NOMO-1 (cell line): ENCODE measurements around the gene ERFE.
A peak's percentile ranks its signal among the peaks of the same experiment; 100 is the strongest.
"Not testable (repeated sequence)": the region's sequence is repeated elsewhere in the genome, so short reads cannot be mapped to it uniquely, and the experiment has no call there.

Source experiments
- DNase-seq, 2 experiments: peaks; one replicate each; lab custom pipeline; 2025; ENCODE audit not compliant: unreplicated experiment in 2 of 2; lab: John Stamatoyannopoulos, UW

Gene ERFE, protein sequence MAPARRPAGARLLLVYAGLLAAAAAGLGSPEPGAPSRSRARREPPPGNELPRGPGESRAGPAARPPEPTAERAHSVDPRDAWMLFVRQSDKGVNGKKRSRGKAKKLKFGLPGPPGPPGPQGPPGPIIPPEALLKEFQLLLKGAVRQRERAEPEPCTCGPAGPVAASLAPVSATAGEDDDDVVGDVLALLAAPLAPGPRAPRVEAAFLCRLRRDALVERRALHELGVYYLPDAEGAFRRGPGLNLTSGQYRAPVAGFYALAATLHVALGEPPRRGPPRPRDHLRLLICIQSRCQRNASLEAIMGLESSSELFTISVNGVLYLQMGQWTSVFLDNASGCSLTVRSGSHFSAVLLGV

GRCh38 chr2:238158509-238159070, at the start of gene ERFE:
ERFE (plus strand) TSS chr2:238158970; CDS start chr2:238159008, 38 bp downstream.
- DNase-seq, result peak; percentile 14 to 48

DNA sequence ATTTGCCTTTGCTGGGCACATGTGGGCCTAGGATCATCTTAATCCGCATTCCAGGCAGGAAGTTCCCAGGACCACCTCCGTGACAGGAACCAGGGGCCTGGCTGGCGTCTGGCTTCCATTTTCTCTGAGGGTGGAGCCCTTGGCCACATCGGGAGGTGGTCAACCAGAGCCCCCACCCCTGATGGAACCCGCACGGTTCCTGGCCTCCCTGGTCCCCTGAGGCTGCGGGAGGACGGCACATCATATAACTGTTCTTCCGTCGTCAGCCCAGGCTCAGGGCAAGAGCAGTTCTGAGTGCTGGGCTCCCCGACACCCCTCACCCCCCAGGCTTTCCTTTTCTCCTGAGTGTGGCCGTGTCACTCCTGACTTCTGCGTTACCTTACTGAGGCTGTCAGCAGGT, 45.2 kb upstream of the ERFE start:
- DNase-seq, result no peak

- no peak for DNase-seq
Observed at GRCh38 chr2:238114331-238114841, 44.4 kb upstream of the ERFE start.

DNA sequence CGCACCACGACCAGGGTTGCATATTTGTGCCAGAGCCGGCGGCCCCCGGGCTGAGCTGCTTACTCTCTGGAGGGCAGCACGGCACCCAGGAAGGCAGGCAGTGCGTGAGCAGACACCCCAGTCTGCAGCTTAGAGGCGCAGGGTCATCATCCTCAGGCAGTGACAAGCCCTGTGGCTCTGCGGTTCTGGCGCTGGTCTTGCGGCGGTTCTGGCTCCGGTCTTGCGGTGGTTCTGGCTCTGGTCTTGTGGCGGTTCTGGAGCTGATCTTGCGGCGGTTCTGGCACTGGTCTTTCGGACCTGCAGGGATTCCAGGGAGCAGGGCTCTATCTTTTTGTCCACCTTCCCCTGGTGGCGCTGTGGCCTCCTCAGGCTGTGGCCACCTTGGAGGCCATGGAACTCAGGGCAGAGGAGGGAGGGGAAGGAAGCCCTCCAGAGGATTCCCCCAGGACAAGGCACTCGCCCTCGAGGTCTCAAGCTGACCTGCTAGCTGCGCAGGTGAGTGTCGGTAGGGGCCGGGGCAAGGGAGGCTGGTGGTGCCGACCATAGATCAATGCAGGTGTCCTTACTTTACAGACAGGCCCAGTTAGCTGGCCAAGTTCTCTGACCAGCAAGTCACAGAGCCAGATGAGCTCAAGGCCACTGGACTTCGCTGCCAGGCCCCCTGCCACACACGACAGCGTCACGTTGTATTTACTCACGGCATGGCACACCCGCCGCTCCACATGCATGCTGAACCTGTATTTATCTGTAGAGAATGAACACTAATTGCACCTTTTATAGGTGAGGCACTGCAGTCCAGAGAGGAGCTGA, 43.7 kb upstream of the ERFE start:
- no peak for DNase-seq

DNA sequence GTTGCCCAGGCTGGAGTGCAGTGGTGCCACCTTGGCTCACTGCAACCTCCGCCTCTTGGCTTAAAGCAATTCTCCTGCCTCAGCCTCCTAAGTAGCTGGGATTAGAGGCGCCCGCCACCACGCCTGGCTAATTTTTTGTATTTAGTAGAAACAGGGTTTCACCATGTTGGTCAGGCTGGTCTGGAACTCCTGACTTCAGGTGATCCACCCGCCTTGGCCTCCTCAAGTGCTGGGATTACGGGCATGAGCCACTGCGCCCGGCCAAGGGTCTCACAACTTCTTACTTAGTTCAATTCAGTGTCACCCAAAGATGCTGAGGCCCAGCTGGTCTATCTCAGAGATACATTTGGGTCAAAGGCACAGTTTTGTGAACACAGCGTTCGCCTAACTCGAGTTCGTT, 43.1 kb upstream of the ERFE start:
- DNase-seq, result not testable (repeated sequence)

DNA sequence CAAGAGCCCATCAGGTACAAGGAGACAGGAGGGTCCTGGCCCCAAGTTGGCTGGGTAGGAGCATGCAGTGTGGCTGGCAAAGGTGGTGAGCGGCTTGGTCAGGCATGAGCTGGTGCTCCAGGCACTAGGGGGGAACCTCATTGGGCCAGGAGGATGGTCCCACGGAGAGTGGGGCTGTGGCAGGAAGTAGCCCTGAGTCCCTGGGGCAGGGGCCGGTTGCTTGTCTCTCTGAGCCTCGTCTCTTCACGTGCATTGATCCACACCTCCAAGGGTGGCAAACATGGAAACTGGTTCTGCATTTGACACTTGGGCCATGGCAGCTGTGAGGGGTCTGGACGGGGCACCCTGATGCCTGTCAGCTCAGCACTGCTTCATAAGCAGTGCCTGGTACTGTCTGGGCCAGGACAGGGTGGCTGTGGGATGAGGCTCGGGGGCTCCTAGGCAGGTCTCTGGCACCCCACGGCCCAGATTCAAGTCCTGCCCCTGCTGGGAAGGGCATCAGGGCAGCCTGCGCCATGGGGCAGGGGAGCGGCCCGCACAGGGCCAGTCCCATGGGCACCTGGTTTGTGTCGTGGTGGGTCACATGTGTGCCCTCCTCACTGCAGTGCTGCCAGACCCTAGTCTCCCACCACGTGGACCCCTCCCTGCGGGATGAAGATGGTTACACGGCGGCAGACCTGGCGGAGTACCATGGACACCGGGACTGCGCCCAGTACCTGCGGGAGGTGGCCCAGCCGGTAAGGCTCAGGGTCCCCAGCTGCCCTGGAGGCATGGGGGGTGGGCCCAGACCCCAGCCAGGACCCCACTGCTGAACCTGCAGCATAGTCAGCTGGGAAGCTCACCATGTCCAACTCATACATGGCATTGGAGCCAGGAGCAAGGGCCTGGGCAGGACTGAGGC, 42.2 kb upstream of the ERFE start:
- DNase-seq, result no peak

- no peak for DNase-seq
Observed at GRCh38 chr2:238117199-238118154, 41.3 kb upstream of the ERFE start.

GRCh38 chr2:238119756-238120462, 38.9 kb upstream of the ERFE start:
- DNase-seq, result no peak

- no peak for DNase-seq
Observed at GRCh38 chr2:238120463-238121298, 38.1 kb upstream of the ERFE start.

- DNase-seq, result no peak
Observed at GRCh38 chr2:238121511-238122286, 37.1 kb upstream of the ERFE start.

DNA sequence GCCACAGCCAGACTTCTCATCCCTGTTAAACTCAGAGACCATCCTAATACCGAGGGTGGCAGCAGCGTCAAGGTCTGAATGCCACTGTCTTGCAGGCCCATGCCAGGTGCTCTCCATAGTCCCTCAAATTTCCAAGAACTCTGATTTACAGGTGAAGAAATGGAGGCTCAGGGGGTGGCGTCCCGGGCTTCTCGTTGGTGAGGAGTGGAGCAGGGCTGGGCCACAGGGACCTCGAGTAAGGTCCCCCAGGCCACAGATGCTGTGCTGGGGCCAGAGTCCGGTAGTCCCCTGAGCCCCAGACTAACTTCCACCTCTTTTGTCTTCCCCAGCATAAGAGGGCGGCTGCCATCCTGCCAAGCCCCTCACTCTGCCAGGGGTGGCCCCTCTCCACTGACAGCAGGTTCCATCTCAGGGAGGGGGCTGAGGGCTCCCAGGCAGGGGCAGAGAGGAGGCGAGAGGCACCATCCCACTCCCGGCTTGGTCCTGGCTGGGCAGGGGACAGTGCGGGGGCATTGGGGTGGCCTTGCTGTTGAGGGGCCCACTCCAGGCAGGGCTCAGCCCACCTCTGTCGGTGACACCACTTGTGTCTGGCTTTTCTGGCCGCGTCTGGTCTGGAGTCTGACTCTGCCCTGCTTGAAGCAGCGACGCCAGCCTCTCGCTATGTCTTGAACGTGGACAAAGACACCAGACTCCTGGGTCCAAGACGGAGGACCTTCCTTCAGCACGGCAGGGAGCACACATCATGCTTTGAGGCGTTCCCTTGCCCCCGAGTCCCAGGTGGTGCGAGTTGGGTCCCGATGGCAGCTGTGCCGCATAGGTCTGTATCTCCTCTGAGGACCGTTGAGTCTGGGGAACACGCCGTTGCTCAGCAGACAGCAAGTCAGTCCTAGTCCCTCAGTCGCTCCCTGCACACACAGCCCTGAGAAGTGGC, 36.2 kb upstream of the ERFE start:
- DNase-seq, result no peak

DNA sequence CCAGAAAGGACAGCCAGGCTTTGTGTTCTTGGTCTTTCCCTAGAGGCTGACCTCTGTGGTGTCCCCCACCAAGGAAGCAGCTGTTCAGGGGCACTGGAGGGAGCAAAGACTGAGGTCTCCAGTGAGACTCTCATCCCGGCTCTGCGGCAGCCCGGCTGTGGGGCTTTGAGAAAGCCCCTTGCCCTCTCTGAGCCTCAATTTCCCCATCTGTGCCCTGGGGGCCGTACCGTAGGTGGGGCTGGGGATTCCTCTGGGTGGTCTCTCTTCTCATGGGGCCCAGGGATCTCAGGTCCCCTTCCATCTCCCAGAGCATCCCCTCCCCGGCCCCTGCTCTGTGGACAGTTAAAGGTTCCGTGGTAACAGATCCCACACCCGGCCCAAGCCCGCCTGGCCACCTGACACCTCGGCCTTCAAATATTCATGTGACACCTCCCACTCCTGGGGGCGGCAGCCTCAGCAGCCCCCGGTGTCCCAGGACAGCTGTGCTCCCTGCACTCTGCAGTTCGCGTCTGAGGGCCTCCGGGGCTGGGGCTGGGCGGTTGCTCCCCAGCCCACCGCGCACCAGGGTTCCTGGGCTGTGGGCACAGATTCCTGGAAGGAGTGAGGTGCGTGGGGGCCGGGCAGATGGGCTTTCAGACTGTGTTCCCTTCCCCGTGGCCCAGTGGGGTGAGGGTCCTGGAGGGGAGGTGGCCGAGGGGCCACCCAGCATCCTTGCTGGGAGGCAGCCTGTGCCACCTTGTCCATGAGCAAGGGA, 35.4 kb upstream of the ERFE start:
- no peak for DNase-seq

DNA sequence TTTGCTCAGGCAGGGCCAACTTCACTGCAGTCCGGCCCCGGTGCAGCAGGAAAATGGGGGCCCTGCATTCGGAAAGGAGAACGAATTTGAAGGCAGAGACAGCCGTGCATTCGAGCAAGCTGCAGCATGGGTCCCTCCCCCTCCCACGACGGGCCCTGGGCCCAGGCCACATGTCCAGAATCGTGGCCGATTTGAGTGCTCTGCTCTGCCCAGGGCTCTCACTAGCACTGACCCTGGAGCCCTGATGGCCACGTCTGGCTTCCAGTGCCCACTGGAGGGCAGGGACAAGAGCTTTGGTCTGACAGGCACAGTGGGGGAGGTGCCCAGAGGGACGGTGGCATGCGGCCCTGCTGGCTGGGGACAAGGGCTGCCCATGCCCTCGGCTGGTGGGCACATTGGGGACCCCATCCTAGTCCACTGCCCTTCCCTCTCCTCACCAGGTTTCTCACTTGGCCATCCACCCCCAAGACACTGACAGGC, 34.7 kb upstream of the ERFE start:
- DNase-seq, result no peak

DNA sequence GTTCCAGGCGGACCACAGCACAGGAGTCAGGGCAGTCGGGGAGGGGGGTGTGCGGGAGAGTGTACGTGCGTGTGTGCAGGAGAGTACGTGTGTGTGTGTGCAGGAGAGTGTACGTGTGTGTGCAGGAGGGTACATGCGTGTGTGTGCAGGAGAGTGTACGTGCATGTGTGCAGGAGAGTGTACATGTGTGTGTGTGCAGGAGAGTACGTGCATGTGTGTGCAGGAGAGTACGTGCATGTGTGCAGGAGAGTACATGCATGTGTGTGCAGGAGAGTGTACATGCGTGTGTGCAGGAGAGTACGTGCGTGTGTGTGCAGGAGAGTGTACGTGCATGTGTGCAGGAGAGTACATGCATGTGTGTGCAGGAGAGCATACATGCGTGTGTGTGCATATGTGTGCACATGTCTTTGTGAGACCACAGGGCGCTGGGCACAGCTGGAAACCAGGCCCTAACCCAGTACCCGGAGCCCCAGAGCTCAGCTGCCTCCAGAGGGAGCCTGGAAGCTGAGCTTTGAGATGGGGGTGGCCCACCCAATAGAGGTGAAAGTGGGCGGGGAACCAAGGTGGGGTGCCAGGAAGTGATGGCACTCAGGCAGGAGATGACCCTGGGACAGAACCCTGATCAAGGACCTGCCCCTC, 34.2 kb upstream of the ERFE start:
- DNase-seq, result no peak
